ENCODE measurements around the gene TSPAN1. TPM values are rescaled to one million over a fixed set of nuclear protein-coding genes. Genes with fewer than 3 reads are reported as not detected.

Gene TSPAN1
- total and polyA plus RNA-seq, 2 experiments from 2014 or later = not detected

- no peak for DNase-seq (ENCODE audit: low read depth in 1 of 2, low spot score in 1 of 2)
- Histone ChIP-seq H3K9me3 (ENCODE audit: low read depth) (no peaks in the 10 kb centered on the region), H3K4me3 (no peak overlapping the region), H3K27me3 (peaks cover 17% of the 10 kb centered on the region), H3K36me3 (no peaks in the 10 kb centered on the region), H3K27ac (no peak overlapping the region), H3K4me1 (ENCODE audit: low read depth) (no peaks in the 10 kb centered on the region)
- TF ChIP-seq CTCF (IDR thresholded peaks at IDR 0.05; ENCODE audit: low read depth, low read length) = no peak
Observed at GRCh38 chr1:46166521-46167462, 8.1 kb upstream of the TSPAN1 start.

GRCh38 chr1:46168477-46168876 lies 6.4 kb upstream of the TSPAN1 start:
- DNase-seq (ENCODE audit: low read depth in 1 of 2, low spot score in 1 of 2) = no peak
- no peak for TF ChIP-seq CTCF (IDR thresholded peaks at IDR 0.05; ENCODE audit: low read depth, low read length)
- Histone ChIP-seq H3K9me3 (ENCODE audit: low read depth) (no peaks in the 10 kb centered on the region), H3K27ac (no peak overlapping the region), H3K27me3 (peaks cover 17% of the 10 kb centered on the region), H3K4me1 (ENCODE audit: low read depth) (no peaks in the 10 kb centered on the region), H3K36me3 (no peaks in the 10 kb centered on the region), H3K4me3 (no peak overlapping the region)

GRCh38 chr1:46169811-46170454 lies 5.0 kb upstream of the TSPAN1 start:
- Histone ChIP-seq H3K4me3 (no peak overlapping the region), H3K4me1 (ENCODE audit: low read depth) (peaks cover 11% of the 10 kb centered on the region), H3K27ac (no peak overlapping the region), H3K36me3 (no peaks in the 10 kb centered on the region), H3K27me3 (peaks cover 17% of the 10 kb centered on the region), H3K9me3 (ENCODE audit: low read depth) (no peaks in the 10 kb centered on the region)
- no peak for TF ChIP-seq CTCF (IDR thresholded peaks at IDR 0.05; ENCODE audit: low read depth, low read length)
- DNase-seq (ENCODE audit: low read depth in 1 of 2, low spot score in 1 of 2) = no peak

GRCh38 chr1:46171351-46171750 lies 3.5 kb upstream of the TSPAN1 start:
- H3K27me3 ChIP-seq = peaks cover 15% of the 10 kb centered on the region
- H3K4me3 ChIP-seq = no peak overlapping the region
- H3K9me3 ChIP-seq (ENCODE audit: low read depth) = no peaks in the 10 kb centered on the region
- no peak for TF ChIP-seq CTCF (IDR thresholded peaks at IDR 0.05; ENCODE audit: low read depth, low read length)
- no peaks in the 10 kb centered on the region for H3K36me3 ChIP-seq
- H3K4me1 ChIP-seq (ENCODE audit: low read depth) = peaks cover 11% of the 10 kb centered on the region
- H3K27ac ChIP-seq = no peak overlapping the region
- DNase-seq (ENCODE audit: low read depth in 1 of 2, low spot score in 1 of 2) = no peak

- Histone ChIP-seq H3K4me3 (no peak overlapping the region), H3K36me3 (no peaks in the 10 kb centered on the region), H3K27me3 (peaks cover 10% of the 10 kb centered on the region), H3K27ac (no peak overlapping the region), H3K4me1 (ENCODE audit: low read depth) (peaks cover 11% of the 10 kb centered on the region), H3K9me3 (ENCODE audit: low read depth) (no peaks in the 10 kb centered on the region)
- TF ChIP-seq CTCF (IDR thresholded peaks at IDR 0.05; ENCODE audit: low read depth, low read length) = no peak
- no peak for DNase-seq (ENCODE audit: low read depth in 1 of 2, low spot score in 1 of 2)
Observed at GRCh38 chr1:46171871-46172270, 3.0 kb upstream of the TSPAN1 start.

All from cardiac muscle cell (in vitro differentiated cells and primary cell).